Measurements from ENCODE around the gene EGFR.

EGFR gene

DNA sequence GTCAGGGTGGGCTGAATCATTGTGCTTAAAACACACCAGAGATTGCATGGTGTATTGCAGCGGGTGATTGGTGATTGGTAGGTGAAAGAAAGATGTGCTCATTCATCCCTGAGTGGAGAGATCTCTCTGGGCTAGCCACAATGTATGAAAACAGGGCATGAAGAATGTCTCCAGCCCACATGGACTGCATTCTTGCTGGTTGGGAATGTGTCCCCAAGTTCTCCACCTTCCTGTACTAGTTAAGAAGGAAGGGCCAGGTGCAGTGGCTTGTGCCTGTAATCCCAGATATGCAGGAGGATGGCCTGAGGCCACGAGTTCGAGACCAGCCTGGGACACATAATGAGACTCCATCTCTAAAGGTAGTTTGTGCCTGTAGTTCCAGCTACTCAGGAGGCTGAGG, 232.5 kb downstream of the EGFR start:
- no peak overlapping the region for H3K4me3 ChIP-seq (ENCODE audit: low read depth, low read length)
- TF ChIP-seq, protein P1, sequence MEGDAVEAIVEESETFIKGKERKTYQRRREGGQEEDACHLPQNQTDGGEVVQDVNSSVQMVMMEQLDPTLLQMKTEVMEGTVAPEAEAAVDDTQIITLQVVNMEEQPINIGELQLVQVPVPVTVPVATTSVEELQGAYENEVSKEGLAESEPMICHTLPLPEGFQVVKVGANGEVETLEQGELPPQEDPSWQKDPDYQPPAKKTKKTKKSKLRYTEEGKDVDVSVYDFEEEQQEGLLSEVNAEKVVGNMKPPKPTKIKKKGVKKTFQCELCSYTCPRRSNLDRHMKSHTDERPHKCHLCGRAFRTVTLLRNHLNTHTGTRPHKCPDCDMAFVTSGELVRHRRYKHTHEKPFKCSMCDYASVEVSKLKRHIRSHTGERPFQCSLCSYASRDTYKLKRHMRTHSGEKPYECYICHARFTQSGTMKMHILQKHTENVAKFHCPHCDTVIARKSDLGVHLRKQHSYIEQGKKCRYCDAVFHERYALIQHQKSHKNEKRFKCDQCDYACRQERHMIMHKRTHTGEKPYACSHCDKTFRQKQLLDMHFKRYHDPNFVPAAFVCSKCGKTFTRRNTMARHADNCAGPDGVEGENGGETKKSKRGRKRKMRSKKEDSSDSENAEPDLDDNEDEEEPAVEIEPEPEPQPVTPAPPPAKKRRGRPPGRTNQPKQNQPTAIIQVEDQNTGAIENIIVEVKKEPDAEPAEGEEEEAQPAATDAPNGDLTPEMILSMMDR (IDR thresholded peaks at IDR 0.05; ENCODE audit: borderline replicate concordance, insufficient read depth, low read depth, low read length): no peak

DNA sequence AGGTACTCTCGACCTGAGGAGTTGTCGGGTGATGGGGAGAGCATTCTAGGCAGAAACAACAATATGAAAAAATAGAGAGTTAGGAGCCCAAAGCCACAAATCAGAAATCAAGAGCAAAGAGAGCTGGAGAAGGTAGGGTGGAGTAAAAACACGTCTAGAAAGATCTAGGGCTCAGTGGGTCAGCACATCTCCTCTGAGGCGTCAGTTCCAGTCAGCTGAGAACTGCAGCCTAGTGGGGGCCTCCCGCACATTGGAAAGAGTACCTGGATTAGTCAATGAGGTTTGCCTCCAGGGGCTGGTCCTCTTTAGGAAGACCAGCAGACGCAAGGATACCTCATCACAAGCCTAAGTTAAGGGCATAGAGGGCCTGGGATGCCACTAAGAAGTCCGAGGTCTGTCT, 233.1 kb downstream of the EGFR start:
- TF ChIP-seq, protein P1 (IDR thresholded peaks at IDR 0.05; ENCODE audit: borderline replicate concordance, insufficient read depth, low read depth, low read length): no peak
- no peak overlapping the region for H3K4me3 ChIP-seq (ENCODE audit: low read depth, low read length)

DNA sequence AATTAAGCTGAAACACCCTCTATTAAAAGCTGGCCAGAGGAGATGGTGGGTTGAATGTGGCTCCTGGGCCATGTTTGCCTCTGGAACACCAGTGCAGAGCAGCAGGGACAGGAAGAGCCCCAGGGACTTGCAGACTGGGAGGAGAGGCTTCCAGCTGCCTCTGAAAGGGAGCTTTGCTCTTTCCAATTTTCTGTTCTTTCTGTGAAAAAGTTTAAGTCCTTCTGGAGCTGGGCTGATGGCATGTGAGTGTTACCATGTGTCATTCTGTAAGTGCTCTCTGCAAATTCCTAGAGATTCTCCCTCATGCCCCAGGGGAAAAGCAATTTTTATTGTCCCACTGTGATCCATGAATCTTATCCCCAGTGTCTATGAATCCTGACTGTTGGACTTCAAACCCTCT, 233.6 kb downstream of the EGFR start:
- H3K4me3 ChIP-seq (ENCODE audit: low read depth, low read length): no peak overlapping the region
- TF ChIP-seq, protein P1 (IDR thresholded peaks at IDR 0.05; ENCODE audit: borderline replicate concordance, insufficient read depth, low read depth, low read length): no peak

DNA sequence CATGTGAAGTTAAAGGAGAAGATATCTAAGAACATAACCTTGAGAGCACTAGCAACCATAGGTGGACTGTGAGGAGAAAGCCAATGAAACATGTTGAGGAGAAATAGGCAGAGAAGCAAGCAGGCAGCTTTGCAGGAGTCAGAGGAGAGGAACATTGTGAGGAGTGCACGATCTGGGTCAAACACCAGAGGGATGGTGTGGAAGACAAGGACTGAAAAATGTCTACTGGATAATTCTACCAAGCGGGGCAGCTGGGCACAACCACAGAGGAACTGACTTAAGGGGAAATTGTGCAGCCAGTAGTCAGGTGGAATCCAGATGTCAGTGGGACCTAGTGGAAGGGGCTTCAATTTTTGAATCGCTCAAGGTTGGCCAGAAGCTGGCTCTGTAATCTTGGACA, 234.4 kb downstream of the EGFR start:
- no peak overlapping the region for H3K4me3 ChIP-seq (ENCODE audit: low read depth, low read length)
- TF ChIP-seq, protein P1 (IDR thresholded peaks at IDR 0.05; ENCODE audit: borderline replicate concordance, insufficient read depth, low read depth, low read length): no peak

DNA sequence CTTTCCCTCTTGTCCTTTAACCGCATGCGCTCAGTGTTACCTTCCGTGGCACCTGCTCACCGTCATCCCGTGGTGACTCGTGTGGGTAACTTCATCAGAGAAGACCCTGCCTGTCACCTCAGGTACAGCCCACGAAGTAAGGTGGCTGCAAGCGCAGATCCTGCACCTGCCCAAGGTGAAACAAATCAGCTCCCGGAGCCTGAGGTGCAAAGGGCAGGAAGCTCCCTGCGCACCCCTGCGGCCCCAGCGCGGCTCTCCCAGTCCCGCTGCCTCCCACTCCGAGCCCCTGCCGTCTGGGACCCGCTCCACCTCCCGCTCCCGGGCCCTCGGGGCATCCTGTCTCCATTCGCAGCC, 235.4 kb downstream of the EGFR start:
- TF ChIP-seq, protein P1 (IDR thresholded peaks at IDR 0.05; ENCODE audit: borderline replicate concordance, insufficient read depth, low read depth, low read length): no peak
- H3K4me3 ChIP-seq (ENCODE audit: low read depth, low read length): no peak overlapping the region

DNA sequence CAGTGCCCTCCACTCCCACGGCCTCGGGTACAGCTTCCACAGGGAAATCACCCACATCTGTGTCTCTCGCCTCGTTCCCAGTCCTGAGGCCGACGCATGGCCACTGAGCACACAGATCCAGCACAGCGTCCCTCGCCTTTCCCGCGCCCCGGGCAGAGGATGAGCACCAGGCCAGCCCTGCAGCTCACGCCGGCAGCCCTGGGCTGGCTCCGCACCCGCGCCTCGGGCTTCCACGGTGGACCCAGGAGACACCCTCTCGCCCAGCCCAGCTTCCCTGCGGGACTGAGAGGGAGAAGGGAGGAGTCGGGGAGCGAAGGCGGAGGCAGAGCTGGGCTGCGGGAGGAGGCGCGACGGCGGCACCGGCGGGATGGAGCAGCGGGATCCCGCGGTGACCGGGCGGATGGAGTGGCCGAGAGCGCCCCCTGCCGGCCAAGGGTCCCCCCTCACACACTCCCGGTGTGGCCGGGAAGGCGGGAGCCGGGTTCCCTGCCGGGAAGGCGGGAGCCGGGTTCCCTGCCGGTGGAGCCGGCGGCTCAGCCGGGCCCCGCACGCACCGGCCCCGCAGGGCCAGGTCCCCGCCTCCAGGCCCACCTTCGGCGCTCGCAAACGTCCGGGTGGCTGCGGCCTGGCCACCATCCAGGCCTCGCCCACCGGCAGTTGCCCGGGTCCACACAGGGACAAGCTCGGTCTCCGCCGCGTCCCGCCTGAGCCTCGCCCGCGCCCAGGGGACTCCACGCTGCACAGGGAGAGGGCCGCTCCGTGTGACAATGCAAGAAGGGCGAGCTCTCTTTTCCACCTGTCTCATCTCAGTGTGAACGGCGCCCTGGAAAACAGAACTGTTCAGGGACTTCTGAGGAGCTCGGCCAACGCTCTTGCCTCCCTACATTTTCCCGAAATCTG, 236.0 kb downstream of the EGFR start:
- peak overlapping the region; percentile 47 for H3K4me3 ChIP-seq (ENCODE audit: low read depth, low read length)
- TF ChIP-seq, protein P1 (IDR thresholded peaks at IDR 0.05; ENCODE audit: borderline replicate concordance, insufficient read depth, low read depth, low read length): peak; percentile 90

Measured in GM12875 (cell line).